NT2/D1 (cell line): ENCODE data around the gene MUC2.

Source experiments
- DNase-seq: peaks from one replicate; pipeline ENCODE4 v3.0.0-alpha.2; 2011; ENCODE audit warnings: low read depth, low spot score
- H3K27me3 ChIP-seq: 2 replicates; pipeline ENCODE4 v1.6.0; 2011; ENCODE audit warnings: mild to moderate bottlenecking; ENCODE audit not compliant: insufficient read length, insufficient read depth
- H3K36me3 ChIP-seq: 2 replicates; pipeline ENCODE4 v1.6.1; 2011; ENCODE audit warnings: mild to moderate bottlenecking, low read length, mixed read lengths; ENCODE audit not compliant: insufficient read depth, insufficient read length
- H3K4me1 ChIP-seq: 2 replicates; pipeline ENCODE4 v1.5.1; 2011; ENCODE audit not compliant: insufficient read depth, insufficient read length
- H3K4me3 ChIP-seq: 2 replicates; pipeline ENCODE4 v1.5.1; 2011; ENCODE audit warnings: low read depth; ENCODE audit not compliant: insufficient read length
- H3K9ac ChIP-seq: 2 replicates; pipeline ENCODE4 v1.6.0; 2011; ENCODE audit warnings: low read depth; ENCODE audit not compliant: insufficient read length
- H3K9me3 ChIP-seq: 2 replicates; pipeline ENCODE4 v1.5.1; 2011; ENCODE audit warnings: mild to moderate bottlenecking, low read length; ENCODE audit not compliant: insufficient read depth
- SUZ12 ChIP-seq: IDR thresholded peaks from 2 replicates; pipeline ENCODE4 v1.6.1; 2011; ENCODE audit not compliant: insufficient read length, insufficient read depth; ENCODE audit errors: extremely low read depth
- YY1 ChIP-seq: IDR thresholded peaks from 2 replicates; pipeline ENCODE4 v1.6.1; 2011; ENCODE audit not compliant: insufficient read length, insufficient read depth
- ZNF274 ChIP-seq: IDR thresholded peaks from 2 replicates; pipeline ENCODE4 v1.6.1; 2011; ENCODE audit warnings: mild to moderate bottlenecking, low read depth, low read length

The MUC2 gene

GRCh38 chr11:1029051-1029450 is 45.6 kb upstream of the MUC2 start:
- no peaks in the 10 kb centered on the region for H3K9me3 ChIP-seq
- H3K9ac ChIP-seq = no peak overlapping the region
- peaks cover 17% of the 10 kb centered on the region for H3K36me3 ChIP-seq
- no peaks in the 10 kb centered on the region for H3K27me3 ChIP-seq
- no peak overlapping the region for H3K4me3 ChIP-seq
- H3K4me1 ChIP-seq = peaks cover 5% of the 10 kb centered on the region
- TF ChIP-seq SUZ12 = no peak
- TF ChIP-seq YY1 = no peak
- TF ChIP-seq ZNF274 = no peak
- no peak for DNase-seq

DNA sequence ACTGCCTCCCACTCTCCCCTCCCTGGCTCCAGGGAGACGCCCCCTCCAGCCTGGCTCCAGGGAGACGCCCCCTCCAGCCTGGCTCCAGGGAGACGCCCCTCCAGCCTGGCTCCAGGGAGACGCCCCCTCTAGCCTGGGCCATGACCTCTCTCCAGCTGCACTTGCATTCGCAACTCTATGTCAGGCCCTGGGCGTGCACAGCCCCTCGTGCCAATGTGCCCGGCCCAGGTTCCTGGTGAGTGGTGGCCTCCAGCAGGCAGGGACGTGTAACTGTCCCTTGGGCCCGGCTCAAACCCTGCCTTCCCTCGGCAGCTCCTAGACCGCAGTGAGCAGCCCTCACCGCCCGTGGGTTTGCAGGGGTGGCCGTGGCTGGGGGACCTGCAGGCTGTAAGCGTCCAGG is 45.0 kb upstream of the MUC2 start:
- Histone ChIP-seq H3K27me3 (no peaks in the 10 kb centered on the region), H3K4me3 (no peak overlapping the region), H3K9me3 (no peaks in the 10 kb centered on the region), H3K4me1 (peaks cover 9% of the 10 kb centered on the region), H3K9ac (no peak overlapping the region), H3K36me3 (peaks cover 17% of the 10 kb centered on the region)
- TF ChIP-seq ZNF274 (no peak), YY1 (no peak), SUZ12 (no peak)
- no peak for DNase-seq

GRCh38 chr11:1030086-1030485 is 44.6 kb upstream of the MUC2 start:
- peaks cover 14% of the 10 kb centered on the region for H3K36me3 ChIP-seq
- DNase-seq = no peak
- H3K9ac ChIP-seq = no peak overlapping the region
- peaks cover 12% of the 10 kb centered on the region for H3K4me1 ChIP-seq
- no peaks in the 10 kb centered on the region for H3K9me3 ChIP-seq
- H3K4me3 ChIP-seq = no peak overlapping the region
- no peak for TF ChIP-seq SUZ12
- TF ChIP-seq ZNF274 = no peak
- TF ChIP-seq YY1 = no peak
- H3K27me3 ChIP-seq = no peaks in the 10 kb centered on the region

- no peak for DNase-seq
Observed at GRCh38 chr11:1030556-1030955, 44.1 kb upstream of the MUC2 start.

DNA sequence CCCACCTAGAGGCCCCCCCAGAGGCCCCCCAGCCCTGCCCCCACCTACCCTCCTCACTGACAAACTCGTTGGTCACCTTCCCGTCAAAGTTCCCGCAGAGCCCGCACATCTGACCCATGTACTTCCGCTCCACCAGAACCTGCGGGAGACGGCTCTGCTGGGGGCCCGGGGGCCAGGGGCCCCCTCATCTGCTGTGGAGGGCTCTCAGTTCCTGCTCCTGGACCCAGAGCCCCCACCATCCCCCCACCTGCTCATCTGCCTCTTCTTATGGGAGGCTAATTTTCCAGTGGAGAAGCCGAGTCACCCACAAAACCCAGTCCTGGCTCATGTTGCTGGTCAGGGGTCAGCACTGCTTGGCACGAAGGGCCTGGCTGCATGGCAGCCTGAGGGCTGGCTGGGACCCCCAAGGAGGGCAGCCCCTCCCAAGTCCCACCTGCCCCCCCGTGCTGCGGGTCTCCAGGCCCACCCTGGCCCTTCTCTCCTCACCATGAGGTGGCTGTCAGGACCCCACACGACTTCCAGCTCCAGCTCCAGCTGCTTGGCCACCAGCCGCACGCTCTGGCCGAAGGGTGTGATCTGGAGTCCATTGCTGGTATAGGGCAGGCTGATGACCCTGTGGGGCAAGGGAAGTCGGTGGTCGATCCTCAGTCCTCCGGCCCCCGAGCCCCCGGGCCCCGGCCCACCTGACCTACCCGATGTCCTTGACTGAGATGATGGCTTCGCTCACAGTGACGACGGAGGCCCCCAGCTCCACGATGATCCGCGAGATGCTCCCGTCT is 43.4 kb upstream of the MUC2 start:
- TF ChIP-seq SUZ12 (no peak), ZNF274 (no peak)
- peaks cover 10% of the 10 kb centered on the region for H3K4me1 ChIP-seq
- H3K27me3 ChIP-seq = no peaks in the 10 kb centered on the region
- H3K9me3 ChIP-seq = no peaks in the 10 kb centered on the region
- H3K9ac ChIP-seq = no peak overlapping the region
- no peak for DNase-seq
- peaks cover 4% of the 10 kb centered on the region for H3K36me3 ChIP-seq
- H3K4me3 ChIP-seq = no peak overlapping the region

More at GRCh38 chr11:1030556-1030955, 44.1 kb upstream of the MUC2 start:
- Histone ChIP-seq H3K9ac (no peak overlapping the region), H3K4me3 (no peak overlapping the region), H3K9me3 (no peaks in the 10 kb centered on the region), H3K36me3 (peaks cover 10% of the 10 kb centered on the region), H3K4me1 (peaks cover 10% of the 10 kb centered on the region), H3K27me3 (no peaks in the 10 kb centered on the region)
- TF ChIP-seq SUZ12 = no peak
- TF ChIP-seq ZNF274 = no peak
- TF ChIP-seq YY1 = no peak

DNA sequence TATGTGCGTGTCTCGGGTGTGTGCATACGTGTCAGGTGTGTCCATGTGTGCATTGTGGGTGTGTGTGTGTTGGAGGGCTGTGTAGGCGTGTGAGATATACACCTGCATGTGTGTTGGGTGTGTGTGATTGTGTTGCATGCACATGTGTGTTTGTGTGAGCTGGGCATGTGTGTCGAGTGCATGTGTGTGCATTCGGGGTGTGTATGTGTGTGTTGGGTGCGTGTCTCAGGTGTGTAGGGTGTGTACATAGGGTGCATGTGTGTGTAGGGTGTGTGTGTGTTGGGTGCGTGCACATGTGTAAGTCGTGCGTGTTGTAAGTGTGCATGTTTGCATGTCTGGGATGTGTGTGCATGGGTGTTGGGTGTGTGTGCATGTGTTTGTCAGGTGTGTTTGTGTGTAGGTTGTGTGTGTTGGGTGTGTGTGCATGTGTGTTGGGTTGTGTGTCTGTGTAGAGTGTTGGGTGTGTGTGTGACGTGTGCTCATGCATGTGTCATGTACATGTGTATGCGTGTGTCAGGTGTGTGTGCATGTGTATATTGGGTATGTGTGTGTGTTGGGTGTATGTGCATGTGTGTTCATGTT is 42.3 kb upstream of the MUC2 start:
- Histone ChIP-seq H3K9me3 (no peaks in the 10 kb centered on the region), H3K4me3 (no peak overlapping the region), H3K27me3 (no peaks in the 10 kb centered on the region), H3K36me3 (no peaks in the 10 kb centered on the region), H3K4me1 (peaks cover 10% of the 10 kb centered on the region), H3K9ac (no peak overlapping the region)
- TF ChIP-seq ZNF274 = no peak
- no peak for TF ChIP-seq YY1
- no peak for TF ChIP-seq SUZ12
- no peak for DNase-seq

DNA sequence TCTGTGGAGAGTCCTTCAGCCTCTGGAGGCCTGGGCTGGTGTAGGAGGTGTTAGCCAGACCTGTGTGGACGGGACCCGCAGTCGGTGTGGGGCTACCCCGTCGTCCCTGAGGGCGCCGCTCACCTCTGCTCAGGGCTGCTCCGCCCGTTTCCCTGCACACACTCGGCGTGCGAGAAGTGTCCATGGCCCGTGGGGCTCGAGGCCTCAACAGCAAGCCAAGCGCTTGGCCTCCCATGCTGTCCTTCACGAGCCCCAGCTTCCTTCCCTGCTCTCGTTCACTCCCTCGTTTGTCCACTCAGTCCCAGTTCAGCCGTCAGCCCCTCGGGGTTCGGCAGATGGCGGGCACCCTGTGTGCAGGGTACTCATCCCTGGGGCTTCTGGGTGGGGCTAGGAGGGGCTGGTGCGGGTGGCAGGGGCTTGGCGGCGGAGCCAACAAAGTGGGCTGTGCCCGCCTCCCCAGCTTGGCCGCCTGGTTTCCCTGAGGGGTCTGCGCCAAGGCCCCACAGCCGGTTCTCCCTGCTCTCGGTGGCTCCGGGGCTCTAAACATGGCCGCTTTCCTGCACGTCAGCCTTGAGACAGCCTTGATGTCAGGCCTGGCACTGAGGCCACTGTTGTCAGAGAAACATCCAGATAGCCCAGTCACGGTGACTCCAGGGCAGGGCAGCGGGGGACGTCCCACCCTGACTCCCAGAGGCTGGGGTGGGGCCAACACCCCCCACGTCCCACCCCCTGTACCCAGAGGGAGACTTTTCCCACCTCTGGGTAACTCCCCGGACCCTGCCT is 41.5 kb upstream of the MUC2 start:
- TF ChIP-seq YY1 = no peak
- no peak for TF ChIP-seq ZNF274
- no peak for TF ChIP-seq SUZ12
- Histone ChIP-seq H3K27me3 (no peaks in the 10 kb centered on the region), H3K36me3 (no peaks in the 10 kb centered on the region), H3K4me3 (no peak overlapping the region), H3K9ac (no peak overlapping the region), H3K4me1 (peaks cover 10% of the 10 kb centered on the region), H3K9me3 (no peaks in the 10 kb centered on the region)
- DNase-seq = no peak
